Transverse colon (tissue), 4 donors: ENCODE data around the gene IGLL1. TPM values are rescaled to one million over a fixed set of nuclear protein-coding genes. Genes with fewer than 3 reads are reported as not detected.
A peak's percentile ranks its signal among the peaks of the same experiment; 100 is the strongest.
"Not testable (repeated sequence)": the region's sequence is repeated elsewhere in the genome, so short reads cannot be mapped to it uniquely, and the experiment has no call there.

Experiments
- DNase-seq: peaks from one replicate; pipeline ENCODE4 v3.0.0-alpha.2; 2019
- H3K27ac ChIP-seq, 4 donors: fragments of 200-600 bp; sonication (generic); 2 replicates each; pipeline ENCODE4 v1.5.1; 2016 to 2018; ENCODE audit warnings: inconsistent platforms in 4 of 4
- H3K27me3 ChIP-seq: fragments of 200-600 bp; sonication (generic); 2 replicates; pipeline ENCODE4 v1.5.1; 2017; ENCODE audit warnings: inconsistent platforms
- H3K36me3 ChIP-seq, 4 donors: fragments of 200-600 bp; sonication (generic); 2 replicates each; pipeline ENCODE4 v1.5.1; 2017 to 2019; ENCODE audit warnings: inconsistent platforms in 4 of 4
- H3K4me1 ChIP-seq, 4 donors: fragments of 200-600 bp; sonication (generic); 2 replicates each; pipeline ENCODE4 v1.5.1; 2017 to 2020; ENCODE audit warnings: inconsistent platforms in 4 of 4
- H3K4me3 ChIP-seq, 4 donors: fragments of 200-600 bp; sonication (generic); 1 replicate in 1 of 4; 2 replicates in 3 of 4; pipeline versions ENCODE4 v1.5.1 to v1.6.1; 2017 to 2019; ENCODE audit warnings: inconsistent platforms in 4 of 4
- H3K9me3 ChIP-seq, 2 donors: fragments of 200-600 bp; sonication (generic); 2 replicates each; pipeline ENCODE4 v1.5.1; 2017 to 2019; ENCODE audit warnings: inconsistent platforms in 2 of 2
- EP300 ChIP-seq: sonication (generic); formaldehyde crosslinking; IDR thresholded peaks from one replicate; pipeline ENCODE4 v1.6.1; 2017; ENCODE audit warnings: antibody characterized with exemption, low read depth
- POLR2A ChIP-seq: fragments of 450-650 bp; IDR thresholded peaks from one replicate; pipeline ENCODE4 v1.6.1; 2016; ENCODE audit warnings: antibody characterized with exemption, mild to moderate bottlenecking, moderate library complexity
- POLR2AphosphoS5 ChIP-seq, 3 donors: sonication (generic); formaldehyde crosslinking; IDR thresholded peaks; one replicate each; pipeline ENCODE4 v1.6.1; 2016; ENCODE audit warnings: antibody characterized with exemption in 3 of 3
- WGBS, 2 donors: methylation state at CpG; one replicate each; pipeline ENCODE4 v1.1.5; 2018; ENCODE audit warnings: low coverage in 1 of 2; 5-methylcytosine and 5-hydroxymethylcytosine counted together
- in situ Hi-C, 4 donors: fragments of 200-750 bp; cut with MboI; loops; one replicate each; pipeline versions ENCODE4 v1.15.0 to v1.15.1; 2017; ENCODE audit warnings: low sequenced_read_pairs in 3 of 4, low pct_ligation_motif_present in 1 of 4, low pct_unique_long_range_greater_than_20kb in 1 of 4
- intact Hi-C: fragments of 100-400 bp; cut with DNase I; formaldehyde crosslinking; loops from one replicate; pipeline ENCODE4 v1.15.1; 2023; ENCODE audit warnings: low total_unique reads
- total RNA-seq, 4 donors: library from RNA; depleted of rRNA; stranded (reverse); fragments of >200 nt; gene quantifications; one replicate each; pipeline ENCODE4 v1.1.0, GENCODE V29; 2016
- TF ChIP-seq, protein P1 (sequence below), 5 experiments: fragments of 200-600 bp in 3 of 5; fragments of 450-650 bp in 2 of 5; sonication (generic) in 3 of 5; IDR thresholded peaks; 1 replicate in 2 of 5; 2 replicates in 3 of 5; pipeline ENCODE4 v1.5.1; 2016 to 2017; ENCODE audit warnings: antibody characterized with exemption in 5 of 5, inconsistent platforms in 3 of 5, mild to moderate bottlenecking in 2 of 5, moderate library complexity in 1 of 5

The IGLL1 gene
- total RNA-seq, 4 donors from 2014 or later, result not detected

DNA sequence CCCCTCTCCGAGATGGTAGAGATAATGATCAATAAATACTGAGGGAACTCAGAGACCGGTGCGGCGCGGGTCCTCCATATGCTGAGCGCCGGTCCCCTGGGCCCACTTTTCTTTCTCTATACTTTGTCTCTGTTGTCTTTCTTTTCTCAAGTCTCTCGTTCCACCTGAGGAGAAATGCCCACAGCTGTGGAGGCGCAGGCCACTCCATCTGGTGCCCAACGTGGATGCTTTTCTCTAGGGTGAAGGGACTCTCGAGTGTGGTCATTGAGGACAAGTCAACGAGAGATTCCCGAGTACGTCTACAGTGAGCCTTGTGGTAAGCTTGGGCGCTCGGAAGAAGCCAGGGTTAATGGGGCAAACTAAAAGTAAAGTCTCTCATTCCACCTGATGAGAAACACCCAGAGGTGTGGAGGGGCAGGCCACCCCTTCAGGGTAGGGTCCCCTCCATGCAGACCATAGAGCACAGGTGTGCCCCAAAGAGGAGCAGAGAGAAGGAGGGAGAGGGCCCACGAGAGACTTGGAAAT, 43.2 kb downstream of the IGLL1 start:
- H3K4me3 ChIP-seq, result no peak overlapping the region
- intact Hi-C loops (no loop called here), in situ Hi-C loops (loop anchor here in 1 of 4 donors (25.0 kb wide), 2 partner anchors 225 to 300 kb away; partner anchors contain the start of gene DERL3)
- peaks cover 9 to 62% (median 30%) of the 10 kb centered on the region in 4 donors for H3K4me1 ChIP-seq
- H3K36me3 ChIP-seq, result no peaks in the 10 kb centered on the region
- TF ChIP-seq POLR2AphosphoS5 (IDR thresholded peaks at IDR 0.05) (no peak), EP300 (no peak), POLR2A (no peak)
- TF ChIP-seq, protein P1, sequence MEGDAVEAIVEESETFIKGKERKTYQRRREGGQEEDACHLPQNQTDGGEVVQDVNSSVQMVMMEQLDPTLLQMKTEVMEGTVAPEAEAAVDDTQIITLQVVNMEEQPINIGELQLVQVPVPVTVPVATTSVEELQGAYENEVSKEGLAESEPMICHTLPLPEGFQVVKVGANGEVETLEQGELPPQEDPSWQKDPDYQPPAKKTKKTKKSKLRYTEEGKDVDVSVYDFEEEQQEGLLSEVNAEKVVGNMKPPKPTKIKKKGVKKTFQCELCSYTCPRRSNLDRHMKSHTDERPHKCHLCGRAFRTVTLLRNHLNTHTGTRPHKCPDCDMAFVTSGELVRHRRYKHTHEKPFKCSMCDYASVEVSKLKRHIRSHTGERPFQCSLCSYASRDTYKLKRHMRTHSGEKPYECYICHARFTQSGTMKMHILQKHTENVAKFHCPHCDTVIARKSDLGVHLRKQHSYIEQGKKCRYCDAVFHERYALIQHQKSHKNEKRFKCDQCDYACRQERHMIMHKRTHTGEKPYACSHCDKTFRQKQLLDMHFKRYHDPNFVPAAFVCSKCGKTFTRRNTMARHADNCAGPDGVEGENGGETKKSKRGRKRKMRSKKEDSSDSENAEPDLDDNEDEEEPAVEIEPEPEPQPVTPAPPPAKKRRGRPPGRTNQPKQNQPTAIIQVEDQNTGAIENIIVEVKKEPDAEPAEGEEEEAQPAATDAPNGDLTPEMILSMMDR (IDR thresholded peaks at IDR 0.05), result no peak
- DNase-seq, result no peak
- H3K9me3 ChIP-seq, result no peaks in the 10 kb centered on the region
- peak overlapping the region; percentile 41 to 81 (median 78) for H3K27ac ChIP-seq
- H3K27me3 ChIP-seq, result no peaks in the 10 kb centered on the region
- WGBS, 2 donors, result 84 to 88% methylated on average over 15 to 17 of the region's 17 CpGs

- whole genome bisulfite sequencing, 2 donors, result 25 to 83% methylated on average over 1 to 5 of the region's 5 CpGs
- intact Hi-C loops, H3K36me3 ChIP-seq, H3K4me3 ChIP-seq, H3K27me3 ChIP-seq, H3K9me3 ChIP-seq: not testable (repeated sequence)
- TF ChIP-seq POLR2AphosphoS5 (IDR thresholded peaks at IDR 0.05), result peak in 1 of 3 donors; percentile 40
- peak; percentile 38 for TF ChIP-seq POLR2A
- peak; percentile 43 for DNase-seq
- in situ Hi-C loops, result loop anchor here in 1 of 4 donors (25.0 kb wide), 2 partner anchors 224 to 301 kb away; partner anchors contain the start of gene DERL3
- peaks cover 9 to 60% (median 30%) of the 10 kb centered on the region in 4 donors for H3K4me1 ChIP-seq
- peak overlapping the region; percentile 63 to 81 (median 78) for H3K27ac ChIP-seq
Measured at GRCh38 chr22:23535790-23536661, 44.1 kb downstream of the IGLL1 start.

GRCh38 chr22:23534851-23535717, 45.0 kb downstream of the IGLL1 start:
- in situ Hi-C loops, result loop anchor here in 1 of 4 donors (25.0 kb wide), 2 partner anchors 223 to 302 kb away; partner anchors contain the start of gene DERL3
- Histone ChIP-seq H3K36me3 (no peaks in the 10 kb centered on the region), H3K4me1 (peaks cover 9 to 60% (median 30%) of the 10 kb centered on the region in 4 donors), H3K9me3 (no peaks in the 10 kb centered on the region), H3K27ac (peak overlapping the region; percentile 63 to 81 (median 78)), H3K27me3 (no peaks in the 10 kb centered on the region), H3K4me3 (no peak overlapping the region)
- TF ChIP-seq POLR2A (no peak), EP300 (no peak), POLR2AphosphoS5 (IDR thresholded peaks at IDR 0.05) (no peak)
- TF ChIP-seq, protein P1 (IDR thresholded peaks at IDR 0.05), result no peak
- WGBS, 2 donors, result 85% methylated on average over 24 of the region's 29 CpGs; no CpG with 5 or more reads in 1 of the 2 donors
- DNase-seq, result no peak
- intact Hi-C loops, result no loop called here

- no peaks in the 10 kb centered on the region for H3K27me3 ChIP-seq
- in situ Hi-C loops, result loop anchor here in 1 of 4 donors (25.0 kb wide), 2 partner anchors 222 to 303 kb away; partner anchors contain the start of gene DERL3
- no peaks in the 10 kb centered on the region for H3K36me3 ChIP-seq
- H3K27ac ChIP-seq, result peak overlapping the region in 3 of 4 donors; percentile 11 to 81 (median 25)
- H3K4me3 ChIP-seq, result no peak overlapping the region
- 91% methylated on average over 10 of the region's 10 CpGs; no CpG with 5 or more reads in 1 of the 2 donors for WGBS, 2 donors
- no peak for DNase-seq
- peaks cover 9 to 60% (median 30%) of the 10 kb centered on the region in 4 donors for H3K4me1 ChIP-seq
- H3K9me3 ChIP-seq, result no peaks in the 10 kb centered on the region
- no peak for TF ChIP-seq POLR2A
- no peak for TF ChIP-seq POLR2AphosphoS5 (IDR thresholded peaks at IDR 0.05)
- TF ChIP-seq, protein P1 (IDR thresholded peaks at IDR 0.05), result no peak
- no peak for TF ChIP-seq EP300
- intact Hi-C loops, result no loop called here
Measured at GRCh38 chr22:23534201-23534850, 45.8 kb downstream of the IGLL1 start.
